ENCODE measurements around the gene OXA1L. TPM values are rescaled to one million over a fixed set of nuclear protein-coding genes. Genes with fewer than 3 reads are reported as not detected.
"Not testable (repeated sequence)": the region's sequence is repeated elsewhere in the genome, so short reads cannot be mapped to it uniquely, and the experiment has no call there.

Gene OXA1L
- polyA plus RNA-seq, 3 donors = 130 to 148 (median 140) TPM

- no peak for DNase-seq
These were observed 29.7 kb downstream of the OXA1L start for GRCh38 chr14:22796087-22796707.

- no peak for DNase-seq
These were observed 30.8 kb downstream of the OXA1L start for GRCh38 chr14:22797017-22797917.

GRCh38 chr14:22798528-22798927 is 32.0 kb downstream of the OXA1L start:
- no peak for DNase-seq

GRCh38 chr14:22800346-22800745 is 33.9 kb downstream of the OXA1L start:
- no peak for DNase-seq

- no peak for DNase-seq
These were observed 35.2 kb downstream of the OXA1L start for GRCh38 chr14:22801716-22802115.

GRCh38 chr14:22802860-22803686 is 36.6 kb downstream of the OXA1L start:
- no peak for DNase-seq

GRCh38 chr14:22803687-22803974 is 37.1 kb downstream of the OXA1L start:
- DNase-seq = no peak

- DNase-seq = not testable (repeated sequence)
These were observed 38.7 kb downstream of the OXA1L start for GRCh38 chr14:22805235-22805634.

GRCh38 chr14:22807432-22808087 is 41.1 kb downstream of the OXA1L start:
- DNase-seq = no peak

- DNase-seq = no peak
These were observed 42.1 kb downstream of the OXA1L start for GRCh38 chr14:22808388-22809209.

- no peak for DNase-seq
These were observed 45.2 kb downstream of the OXA1L start for GRCh38 chr14:22811722-22812121.

GRCh38 chr14:22812744-22813143 is 46.3 kb downstream of the OXA1L start:
- DNase-seq = no peak

GRCh38 chr14:22813145-22813544 is 46.7 kb downstream of the OXA1L start:
- DNase-seq = no peak

GRCh38 chr14:22814373-22814772 is 47.9 kb downstream of the OXA1L start:
- DNase-seq = no peak

- DNase-seq = no peak
These were observed 48.6 kb downstream of the OXA1L start, which contains the start of gene SLC7A7 for GRCh38 chr14:22814941-22815713. TSS of gene SLC7A7 (minus strand) at chr14:22815435. CDS start at chr14:22813398, 2,037 bp downstream.

GRCh38 chr14:22819151-22819988 is 52.9 kb downstream of the OXA1L start:
- no peak for DNase-seq

GRCh38 chr14:22820731-22821130 is 54.2 kb downstream of the OXA1L start:
- no peak for DNase-seq

- DNase-seq = no peak
These were observed 54.9 kb downstream of the OXA1L start for GRCh38 chr14:22821193-22822015.
